Measurements from ENCODE around the gene TMEM184B. TPM values are rescaled to one million over a fixed set of nuclear protein-coding genes. Genes with fewer than 3 reads are reported as not detected.

The TMEM184B gene
- total RNA-seq, 1 donor from 2014 or later = 88.0 TPM

GRCh38 chr22:38243007-38243765 is 29.6 kb downstream of the TMEM184B start:
- DNase-seq (ENCODE audit: extremely low spot score, unreplicated experiment) = no peak
- peak overlapping the region; percentile 49 for H3K27ac Mint-ChIP-seq (ENCODE audit: unreplicated experiment)

DNA sequence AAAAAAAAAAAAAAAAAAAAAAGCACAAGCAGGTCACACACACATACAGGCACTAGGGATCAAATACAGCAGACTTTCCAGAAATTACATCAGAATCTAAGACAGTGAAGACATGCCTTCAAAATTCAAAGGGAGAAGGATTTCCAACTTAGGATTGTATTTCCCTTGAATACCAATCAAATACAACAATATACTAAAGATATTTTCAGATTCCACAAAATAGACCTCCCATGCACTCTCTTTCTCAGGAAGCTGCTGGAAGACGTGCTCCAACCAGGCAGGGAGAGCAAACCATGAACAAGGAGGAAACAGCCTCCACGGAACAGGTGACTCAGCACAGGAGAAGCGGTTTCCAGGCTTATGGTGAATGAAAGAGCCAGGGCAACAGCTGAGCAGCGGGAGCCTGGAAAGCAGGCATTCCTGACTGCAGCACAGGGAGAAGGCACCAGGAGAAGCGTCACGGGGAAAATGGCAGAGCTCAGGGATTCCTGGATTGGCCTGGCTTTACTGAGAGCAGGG is 32.0 kb downstream of the TMEM184B start:
- Mint-ChIP-seq H3K36me3 (ENCODE audit: unreplicated experiment) (peaks cover 6% of the 10 kb centered on the region), H3K4me1 (ENCODE audit: unreplicated experiment) (peaks cover 54% of the 10 kb centered on the region), H3K4me3 (ENCODE audit: unreplicated experiment) (peak overlapping the region; percentile 41), H3K27ac (ENCODE audit: unreplicated experiment) (peak overlapping the region; percentile 90), H3K27me3 (ENCODE audit: unreplicated experiment) (no peaks in the 10 kb centered on the region), H3K9me3 (ENCODE audit: unreplicated experiment) (no peaks in the 10 kb centered on the region)
- no peak for DNase-seq (ENCODE audit: extremely low spot score, unreplicated experiment)
- TF ChIP-seq, protein P1, sequence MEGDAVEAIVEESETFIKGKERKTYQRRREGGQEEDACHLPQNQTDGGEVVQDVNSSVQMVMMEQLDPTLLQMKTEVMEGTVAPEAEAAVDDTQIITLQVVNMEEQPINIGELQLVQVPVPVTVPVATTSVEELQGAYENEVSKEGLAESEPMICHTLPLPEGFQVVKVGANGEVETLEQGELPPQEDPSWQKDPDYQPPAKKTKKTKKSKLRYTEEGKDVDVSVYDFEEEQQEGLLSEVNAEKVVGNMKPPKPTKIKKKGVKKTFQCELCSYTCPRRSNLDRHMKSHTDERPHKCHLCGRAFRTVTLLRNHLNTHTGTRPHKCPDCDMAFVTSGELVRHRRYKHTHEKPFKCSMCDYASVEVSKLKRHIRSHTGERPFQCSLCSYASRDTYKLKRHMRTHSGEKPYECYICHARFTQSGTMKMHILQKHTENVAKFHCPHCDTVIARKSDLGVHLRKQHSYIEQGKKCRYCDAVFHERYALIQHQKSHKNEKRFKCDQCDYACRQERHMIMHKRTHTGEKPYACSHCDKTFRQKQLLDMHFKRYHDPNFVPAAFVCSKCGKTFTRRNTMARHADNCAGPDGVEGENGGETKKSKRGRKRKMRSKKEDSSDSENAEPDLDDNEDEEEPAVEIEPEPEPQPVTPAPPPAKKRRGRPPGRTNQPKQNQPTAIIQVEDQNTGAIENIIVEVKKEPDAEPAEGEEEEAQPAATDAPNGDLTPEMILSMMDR (IDR thresholded peaks at IDR 0.05) = no peak

More at GRCh38 chr22:38243007-38243765, 29.6 kb downstream of the TMEM184B start:
- Mint-ChIP-seq H3K36me3 (ENCODE audit: unreplicated experiment) (peaks cover 14% of the 10 kb centered on the region), H3K4me3 (ENCODE audit: unreplicated experiment) (no peak overlapping the region), H3K4me1 (ENCODE audit: unreplicated experiment) (peaks cover 52% of the 10 kb centered on the region), H3K27me3 (ENCODE audit: unreplicated experiment) (no peaks in the 10 kb centered on the region), H3K9me3 (ENCODE audit: unreplicated experiment) (no peaks in the 10 kb centered on the region)
- TF ChIP-seq, protein P1 (IDR thresholded peaks at IDR 0.05) = no peak

DNA sequence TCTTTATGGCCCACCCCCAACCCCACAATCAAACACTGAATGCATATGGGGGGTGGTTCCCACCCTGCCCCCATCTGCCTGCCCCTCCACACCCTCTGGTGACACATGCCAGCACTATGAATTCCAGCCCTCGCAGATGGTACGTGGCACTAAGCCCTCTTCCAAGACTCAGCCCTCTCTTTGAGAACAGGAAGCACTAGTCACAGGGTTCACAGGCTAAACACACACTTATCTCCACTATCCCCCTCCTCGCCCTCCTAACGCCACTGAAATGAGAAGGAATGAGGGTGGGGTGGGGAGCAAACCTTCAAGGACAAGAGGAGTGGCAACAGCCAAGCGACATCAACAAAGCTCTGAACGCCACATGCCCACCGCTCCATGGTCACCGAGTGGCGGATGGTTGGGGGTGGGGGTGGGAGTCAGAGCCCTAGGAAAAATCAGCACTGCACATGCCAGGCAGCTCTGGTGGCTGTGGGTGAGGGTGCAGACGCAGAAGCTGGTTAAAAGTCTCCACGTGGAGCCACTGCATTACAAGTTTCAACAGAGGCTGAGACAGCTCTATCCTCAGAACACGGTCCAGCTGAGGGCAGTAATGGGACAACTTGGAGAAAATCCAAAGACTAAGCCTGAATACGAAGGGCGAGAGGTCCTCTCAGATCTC is 33.6 kb downstream of the TMEM184B start:
- peak overlapping the region; percentile 11 for H3K4me3 Mint-ChIP-seq (ENCODE audit: unreplicated experiment)
- H3K4me1 Mint-ChIP-seq (ENCODE audit: unreplicated experiment) = peaks cover 54% of the 10 kb centered on the region
- H3K36me3 Mint-ChIP-seq (ENCODE audit: unreplicated experiment) = peaks cover 14% of the 10 kb centered on the region
- TF ChIP-seq, protein P1 (IDR thresholded peaks at IDR 0.05) = peak; percentile 37
- DNase-seq (ENCODE audit: extremely low spot score, unreplicated experiment) = no peak
- no peaks in the 10 kb centered on the region for H3K27me3 Mint-ChIP-seq (ENCODE audit: unreplicated experiment)
- H3K9me3 Mint-ChIP-seq (ENCODE audit: unreplicated experiment) = no peaks in the 10 kb centered on the region
- peak overlapping the region; percentile 90 for H3K27ac Mint-ChIP-seq (ENCODE audit: unreplicated experiment)

GRCh38 chr22:38238519-38239071 is 34.2 kb downstream of the TMEM184B start:
- DNase-seq (ENCODE audit: extremely low spot score, unreplicated experiment) = no peak
- Mint-ChIP-seq H3K27me3 (ENCODE audit: unreplicated experiment) (no peaks in the 10 kb centered on the region), H3K36me3 (ENCODE audit: unreplicated experiment) (peaks cover 15% of the 10 kb centered on the region), H3K27ac (ENCODE audit: unreplicated experiment) (peak overlapping the region; percentile 90), H3K4me1 (ENCODE audit: unreplicated experiment) (peaks cover 48% of the 10 kb centered on the region), H3K4me3 (ENCODE audit: unreplicated experiment) (no peak overlapping the region), H3K9me3 (ENCODE audit: unreplicated experiment) (no peaks in the 10 kb centered on the region)
- TF ChIP-seq, protein P1 (IDR thresholded peaks at IDR 0.05) = no peak

DNA sequence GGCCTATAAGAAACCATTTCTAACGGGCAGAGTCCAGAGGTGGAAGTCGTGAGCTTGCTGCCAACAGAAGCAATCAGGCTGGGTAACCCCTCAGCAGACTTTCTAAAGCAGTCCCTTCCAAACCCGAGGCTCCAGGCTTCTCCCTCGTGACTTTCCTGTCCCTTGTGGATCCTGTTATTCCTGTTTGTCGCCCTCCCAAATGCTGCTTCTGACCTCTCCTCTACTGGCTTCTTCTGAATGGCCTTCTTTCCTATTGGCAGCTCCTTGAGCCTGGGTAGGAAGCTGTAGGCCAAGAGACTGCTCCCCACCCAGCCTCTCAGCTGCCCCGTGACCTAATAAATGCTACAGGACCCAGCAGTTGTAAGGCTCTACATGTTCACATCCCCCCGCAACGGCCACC is 36.0 kb downstream of the TMEM184B start:
- Mint-ChIP-seq H3K27me3 (ENCODE audit: unreplicated experiment) (no peaks in the 10 kb centered on the region), H3K9me3 (ENCODE audit: unreplicated experiment) (no peaks in the 10 kb centered on the region), H3K4me1 (ENCODE audit: unreplicated experiment) (peaks cover 34% of the 10 kb centered on the region), H3K27ac (ENCODE audit: unreplicated experiment) (no peak overlapping the region), H3K36me3 (ENCODE audit: unreplicated experiment) (peaks cover 20% of the 10 kb centered on the region), H3K4me3 (ENCODE audit: unreplicated experiment) (no peak overlapping the region)
- no peak for DNase-seq (ENCODE audit: extremely low spot score, unreplicated experiment)
- TF ChIP-seq, protein P1 (IDR thresholded peaks at IDR 0.05) = no peak

All from osteocyte (in vitro differentiated cells).